ENCODE measurements around the gene HDAC9. TPM values are rescaled to one million over a fixed set of nuclear protein-coding genes. Genes with fewer than 3 reads are reported as not detected.

HDAC9 gene
- total and polyA plus RNA-seq, 12 donors, result 2.6 to 23.1 (median 7.5) TPM

DNA sequence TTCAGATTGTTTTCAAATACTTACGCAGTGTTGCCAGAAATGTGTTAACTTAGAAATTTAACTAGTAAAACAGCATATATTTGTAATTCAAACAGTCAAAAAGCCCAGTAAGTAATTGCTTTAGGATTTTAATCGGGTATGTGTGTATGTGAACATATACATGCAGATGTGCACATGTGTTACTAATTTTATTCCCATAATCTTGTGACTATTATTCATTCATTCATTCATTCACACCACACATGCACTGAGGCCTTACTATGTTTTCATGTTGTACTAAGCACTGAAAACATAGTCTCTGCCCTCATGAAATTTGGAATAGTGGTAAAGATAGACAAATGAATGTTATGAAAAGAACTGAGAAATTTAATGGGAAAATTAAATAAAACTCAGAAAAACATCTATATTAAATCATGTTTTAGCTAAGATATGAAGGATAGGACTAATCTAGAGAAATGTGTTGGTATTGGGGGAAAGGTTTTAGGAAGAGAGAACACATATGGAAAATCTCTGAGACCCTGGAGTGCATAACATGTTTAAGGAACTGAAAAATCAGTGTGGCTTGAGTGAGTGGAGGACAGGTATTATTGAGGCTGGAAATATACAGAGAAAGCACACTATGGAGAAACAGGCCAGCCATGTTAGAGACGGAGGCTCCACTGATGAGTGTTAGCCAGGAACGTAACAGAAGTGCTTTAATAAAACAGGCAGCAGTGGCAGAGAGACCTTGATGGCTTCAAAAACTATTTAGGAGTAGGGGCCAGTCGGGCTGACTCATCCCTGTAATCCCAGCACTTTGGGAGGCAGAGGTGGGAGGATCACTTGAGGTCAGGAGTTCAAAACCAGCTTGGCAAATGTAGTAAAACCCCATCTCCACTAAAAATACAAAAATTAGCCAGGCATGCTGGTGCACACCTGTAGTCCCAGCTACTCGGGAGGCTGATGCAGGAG lies 80.3 kb downstream of the HDAC9 start:
- H3K9me3 ChIP-seq (replicated peaks in 1 of 3), result no peaks in the 10 kb centered on the region
- H3K27ac ChIP-seq, result no peak overlapping the region
- no peak for DNase-seq
- H3K27me3 ChIP-seq, result no peaks in the 10 kb centered on the region
- no peaks in the 10 kb centered on the region for H3K36me3 ChIP-seq (replicated peaks in 1 of 2)
- no peak overlapping the region for H3K4me3 ChIP-seq
- intact Hi-C loops (cut with DNase I), result loop anchor here in 1 of 2 donors (10.0 kb wide), 1 partner anchor 221 kb away; no protein-coding TSS in a partner anchor
- no peak for TF ChIP-seq POLR2A (IDR thresholded peaks at IDR 0.05)
- TF ChIP-seq, protein P1, sequence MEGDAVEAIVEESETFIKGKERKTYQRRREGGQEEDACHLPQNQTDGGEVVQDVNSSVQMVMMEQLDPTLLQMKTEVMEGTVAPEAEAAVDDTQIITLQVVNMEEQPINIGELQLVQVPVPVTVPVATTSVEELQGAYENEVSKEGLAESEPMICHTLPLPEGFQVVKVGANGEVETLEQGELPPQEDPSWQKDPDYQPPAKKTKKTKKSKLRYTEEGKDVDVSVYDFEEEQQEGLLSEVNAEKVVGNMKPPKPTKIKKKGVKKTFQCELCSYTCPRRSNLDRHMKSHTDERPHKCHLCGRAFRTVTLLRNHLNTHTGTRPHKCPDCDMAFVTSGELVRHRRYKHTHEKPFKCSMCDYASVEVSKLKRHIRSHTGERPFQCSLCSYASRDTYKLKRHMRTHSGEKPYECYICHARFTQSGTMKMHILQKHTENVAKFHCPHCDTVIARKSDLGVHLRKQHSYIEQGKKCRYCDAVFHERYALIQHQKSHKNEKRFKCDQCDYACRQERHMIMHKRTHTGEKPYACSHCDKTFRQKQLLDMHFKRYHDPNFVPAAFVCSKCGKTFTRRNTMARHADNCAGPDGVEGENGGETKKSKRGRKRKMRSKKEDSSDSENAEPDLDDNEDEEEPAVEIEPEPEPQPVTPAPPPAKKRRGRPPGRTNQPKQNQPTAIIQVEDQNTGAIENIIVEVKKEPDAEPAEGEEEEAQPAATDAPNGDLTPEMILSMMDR (IDR thresholded peaks at IDR 0.05), result no peak
- 71 to 87% (median 78%) methylated on average over 6 of the region's 6 CpGs for WGBS, 4 donors
- no peaks in the 10 kb centered on the region for H3K4me1 ChIP-seq (replicated peaks in 1 of 2)

DNA sequence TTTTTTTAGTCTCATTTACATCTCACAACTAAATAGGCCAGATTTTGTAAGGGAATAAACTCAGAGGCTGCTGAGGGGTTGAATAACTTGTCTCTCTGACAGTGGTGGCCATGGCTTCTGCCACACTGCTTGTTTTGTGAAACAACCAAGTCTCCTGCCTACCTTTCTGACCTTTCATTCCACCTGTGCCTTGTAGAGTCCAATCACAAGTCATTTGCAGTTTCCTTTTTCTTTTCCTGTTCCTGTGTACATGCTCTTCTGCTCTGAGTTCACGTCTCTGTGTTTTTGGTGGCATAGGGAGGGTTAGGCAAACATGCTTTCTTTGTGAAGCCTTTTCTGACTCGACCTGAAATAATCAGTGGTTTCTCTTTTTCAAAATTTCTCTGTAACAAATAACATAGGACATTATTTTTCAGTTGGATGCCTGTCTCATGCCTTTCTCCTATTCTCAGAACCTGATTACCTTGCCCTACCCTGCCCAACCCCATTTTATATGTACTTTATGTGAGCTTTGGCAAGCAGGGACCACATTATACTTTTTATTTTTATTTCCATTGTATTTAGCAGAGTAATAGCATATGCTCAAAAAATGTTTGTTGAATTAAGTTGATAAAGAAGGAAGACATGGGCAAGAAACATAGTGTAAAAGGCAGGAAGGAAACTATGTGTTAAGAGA lies 81.7 kb downstream of the HDAC9 start:
- DNase-seq, result no peak
- no peak overlapping the region for H3K27ac ChIP-seq
- no peaks in the 10 kb centered on the region for H3K4me1 ChIP-seq (replicated peaks in 1 of 2)
- H3K4me3 ChIP-seq, result no peak overlapping the region
- intact Hi-C loops (cut with DNase I), result loop anchor here in 1 of 2 donors (10.0 kb wide), 1 partner anchor 222 kb away; no protein-coding TSS in a partner anchor
- no peak for TF ChIP-seq POLR2A (IDR thresholded peaks at IDR 0.05)
- TF ChIP-seq, protein P1 (IDR thresholded peaks at IDR 0.05), result no peak
- H3K36me3 ChIP-seq (replicated peaks in 1 of 2), result no peaks in the 10 kb centered on the region
- no peaks in the 10 kb centered on the region for H3K9me3 ChIP-seq (replicated peaks in 1 of 3)
- 60 to 66% (median 62%) methylated on average over 2 of the region's 2 CpGs for WGBS, 4 donors
- H3K27me3 ChIP-seq, result no peaks in the 10 kb centered on the region

DNA sequence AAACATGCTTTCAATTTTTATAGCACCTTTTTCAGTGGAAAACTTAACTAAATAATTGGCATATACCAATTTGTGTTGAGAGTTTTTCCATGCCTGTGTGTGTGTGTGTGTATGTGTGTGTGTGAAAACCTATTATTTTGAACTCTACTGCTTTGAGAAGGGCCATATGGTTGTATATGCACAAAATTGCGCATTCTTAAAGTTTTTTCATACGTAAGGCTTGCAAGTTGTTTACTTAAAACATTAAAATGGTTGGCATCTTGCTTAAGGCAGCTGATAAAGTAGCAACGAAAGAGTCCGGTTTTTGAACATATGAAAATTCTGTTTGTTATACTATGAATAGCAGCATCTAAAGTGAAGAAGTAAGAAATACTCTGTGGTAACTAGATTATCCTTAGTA lies 84.1 kb downstream of the HDAC9 start:
- Histone ChIP-seq H3K27me3 (no peaks in the 10 kb centered on the region), H3K4me3 (no peak overlapping the region), H3K4me1 (replicated peaks in 1 of 2) (no peaks in the 10 kb centered on the region), H3K9me3 (replicated peaks in 1 of 3) (no peaks in the 10 kb centered on the region), H3K36me3 (replicated peaks in 1 of 2) (no peaks in the 10 kb centered on the region), H3K27ac (no peak overlapping the region)
- WGBS, 4 donors, result 81 to 89% (median 84%) methylated on average over 4 of the region's 4 CpGs
- intact Hi-C loops (cut with DNase I), result loop anchor here in 1 of 2 donors (10.0 kb wide), 1 partner anchor 225 kb away; no protein-coding TSS in a partner anchor
- no peak for TF ChIP-seq POLR2A (IDR thresholded peaks at IDR 0.05)
- TF ChIP-seq, protein P1 (IDR thresholded peaks at IDR 0.05), result no peak
- DNase-seq, result no peak

DNA sequence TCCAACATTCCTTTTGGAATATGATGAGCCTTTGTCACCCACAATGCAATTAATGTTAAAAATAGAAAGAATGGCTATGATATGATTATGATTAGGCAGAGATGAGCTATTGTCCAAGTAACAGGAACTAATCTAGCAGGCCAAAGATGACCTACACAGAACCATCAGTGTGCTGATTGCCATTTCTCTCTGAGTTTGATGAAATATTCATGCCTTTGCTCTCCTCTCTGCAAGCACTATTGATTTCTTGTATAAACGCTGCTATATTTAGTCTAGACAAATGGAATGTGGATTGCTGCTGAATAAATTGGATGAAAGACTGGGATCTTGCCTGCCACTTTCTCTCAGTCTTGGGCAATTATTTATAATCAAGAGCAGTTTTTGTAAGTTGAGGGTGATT lies 85.4 kb downstream of the HDAC9 start:
- TF ChIP-seq, protein P1 (IDR thresholded peaks at IDR 0.05), result no peak
- no peak for TF ChIP-seq POLR2A (IDR thresholded peaks at IDR 0.05)
- Histone ChIP-seq H3K4me3 (no peak overlapping the region), H3K36me3 (replicated peaks in 1 of 2) (no peaks in the 10 kb centered on the region), H3K4me1 (replicated peaks in 1 of 2) (no peaks in the 10 kb centered on the region), H3K27me3 (no peaks in the 10 kb centered on the region), H3K9me3 (replicated peaks in 1 of 3) (no peaks in the 10 kb centered on the region), H3K27ac (no peak overlapping the region)
- WGBS, 4 donors, result 55 to 64% (median 60%) methylated on average over 1 of the region's 1 CpG
- no peak for DNase-seq
- intact Hi-C loops (cut with DNase I), result no loop called here

Data from adrenal gland (tissue), 12 donors.